GM12878 (cell line): ENCODE results near the gene RPS23. TPM values are rescaled to one million over a fixed set of nuclear protein-coding genes. Genes with fewer than 3 reads are reported as not detected.

ENCODE experiments used
- BCL3 ChIP-seq: IDR thresholded peaks from 2 replicates; pipeline ENCODE4 v1.6.1; 2011; ENCODE audit warnings: borderline replicate concordance, low read depth, mild to moderate bottlenecking, moderate library complexity, low read length; ENCODE audit not compliant: insufficient read depth, poor library complexity, severe bottlenecking
- CHD2 ChIP-seq: IDR thresholded peaks from 2 replicates; pipeline ENCODE4 v1.6.1; 2011; ENCODE audit warnings: low read depth, low read length, improper control_type of control experiment, borderline replicate concordance
- EP300 ChIP-seq, 2 experiments: fragments of 150-350 bp in 1 of 2; IDR thresholded peaks; 2 replicates each; pipeline ENCODE4 v1.6.1; 2011 to 2012; ENCODE audit warnings: low read depth in 2 of 2, low read length in 2 of 2, borderline replicate concordance in 1 of 2, improper control_type of control experiment in 1 of 2, inconsistent platforms in 1 of 2; ENCODE audit not compliant: control insufficient read depth in 1 of 2
- ESRRA ChIP-seq: IDR thresholded peaks from 2 replicates; pipeline ENCODE4 v1.6.1; 2012; ENCODE audit warnings: mild to moderate bottlenecking, low read length, improper control_type of control experiment
- EZH2 ChIP-seq: IDR thresholded peaks from 2 replicates; pipeline ENCODE4 v1.6.1; 2012; ENCODE audit warnings: low read depth, mild to moderate bottlenecking, control low read depth, inconsistent platforms, low read length, borderline replicate concordance; ENCODE audit not compliant: control insufficient read depth
- HCFC1 ChIP-seq: fragments of 150-350 bp; IDR thresholded peaks from 2 replicates; pipeline ENCODE4 v1.6.1; 2014; ENCODE audit warnings: low read length
- HDGF ChIP-seq: fragments of 450-650 bp; IDR thresholded peaks from 2 replicates; pipeline ENCODE4 v1.6.1; 2016; ENCODE audit warnings: antibody characterized with exemption
- IKZF1 ChIP-seq: fragments of 450-650 bp; conservative IDR thresholded peaks from 2 replicates; pipeline ENCODE4 v1.6.1; 2017; ENCODE audit warnings: antibody characterized with exemption, mild to moderate bottlenecking
- KLF5 ChIP-seq: fragments of 450-650 bp; IDR thresholded peaks from 2 replicates; pipeline ENCODE4 v1.6.1; 2014; ENCODE audit warnings: mild to moderate bottlenecking; ENCODE audit not compliant: partially characterized antibody
- MTA3 ChIP-seq: IDR thresholded peaks from 2 replicates; pipeline ENCODE4 v1.6.1; 2012; ENCODE audit warnings: low read length, inconsistent platforms, borderline replicate concordance
- MXI1 ChIP-seq: fragments of 150-350 bp; IDR thresholded peaks from 2 replicates; pipeline ENCODE4 v1.6.1; 2011; ENCODE audit warnings: low read depth, mild to moderate bottlenecking, inconsistent platforms, low read length, improper control_type of control experiment
- NR2C1 ChIP-seq: fragments of 450-650 bp; IDR thresholded peaks from 2 replicates; pipeline ENCODE4 v1.6.1; 2017; ENCODE audit warnings: antibody characterized with exemption, mild to moderate bottlenecking, moderate library complexity
- PAX5 ChIP-seq: IDR thresholded peaks from 2 replicates; pipeline ENCODE4 v1.6.1; 2011; ENCODE audit warnings: low read depth, low read length, borderline replicate concordance
- SMAD5 ChIP-seq: IDR thresholded peaks from 2 replicates; pipeline ENCODE4 v1.6.1; 2016; ENCODE audit warnings: antibody characterized with exemption, low read depth
- SP1 ChIP-seq: IDR thresholded peaks from one replicate; pipeline ENCODE4 v1.6.1; 2011; ENCODE audit warnings: low read depth, low read length
- YY1 ChIP-seq: IDR thresholded peaks from 2 replicates; pipeline ENCODE4 v1.6.1; 2011; ENCODE audit warnings: low read depth, mild to moderate bottlenecking, low read length
- ZNF207 ChIP-seq: fragments of 450-650 bp; IDR thresholded peaks from 2 replicates; pipeline ENCODE4 v1.6.1; 2014; ENCODE audit warnings: antibody characterized with exemption, mild to moderate bottlenecking, borderline replicate concordance
- ZNF384 ChIP-seq: IDR thresholded peaks from 2 replicates; pipeline ENCODE4 v1.6.1; 2012; ENCODE audit warnings: low read depth, mild to moderate bottlenecking, low read length, improper control_type of control experiment, borderline replicate concordance
- ZSCAN29 ChIP-seq: fragments of 450-650 bp; IDR thresholded peaks from 2 replicates; pipeline ENCODE4 v1.6.1; 2017; ENCODE audit warnings: mild to moderate bottlenecking, moderate library complexity
- ZZZ3 ChIP-seq: IDR thresholded peaks from 2 replicates; pipeline ENCODE4 v1.6.1; 2011; ENCODE audit warnings: low read depth; ENCODE audit not compliant: control insufficient read depth, insufficient read length
- polyA plus RNA-seq, 11 experiments: library from polyadenylated mRNA; depleted of rRNA in 4 of 11; unstranded in 6 of 11; stranded (reverse) in 5 of 11; fragments of >200 nt; fragmentation: Nextera tagmentation in 4 of 11; fragmentation: Illumina TruSeq in 1 of 11; extraction: Ambion mirVana in 4 of 11; extraction: Trizol in 1 of 11; gene quantifications; 1 replicate in 1 of 11; 2 replicates in 10 of 11; pipeline versions ENCODE4 v1.2.1 to v1.2.3, GENCODE V29; 2011 to 2016; ENCODE audit warnings: inconsistent platforms in 2 of 11, missing spikeins in 2 of 11, low read depth in 1 of 11
- total RNA-seq, 4 experiments: library from RNA; depleted of rRNA in 3 of 4; stranded (reverse); fragments of >200 nt in 3 of 4; fragmentation: Illumina TruSeq in 1 of 4; extraction: Trizol in 1 of 4; gene quantifications; 2 replicates each; pipeline versions ENCODE4 v1.2.1 to v1.2.3, GENCODE V29; 2013 to 2021
- TF ChIP-seq, protein P1 (sequence below): fragments of 450-650 bp; conservative IDR thresholded peaks from 2 replicates; pipeline ENCODE4 v1.6.1; 2017; ENCODE audit warnings: mild to moderate bottlenecking, moderate library complexity
- TF ChIP-seq, protein P2 (sequence below): fragments of 150-350 bp; IDR thresholded peaks from 2 replicates; pipeline ENCODE4 v1.6.1; 2014; ENCODE audit warnings: mild to moderate bottlenecking, low read depth, low read length
- TF ChIP-seq, protein P3 (sequence below): fragments of 450-650 bp; IDR thresholded peaks from 2 replicates; pipeline ENCODE4 v1.6.1; 2014; ENCODE audit warnings: mild to moderate bottlenecking
- TF ChIP-seq, protein P4 (sequence below): IDR thresholded peaks from 2 replicates; pipeline ENCODE4 v1.6.1; 2011; ENCODE audit warnings: mild to moderate bottlenecking, low read depth, low read length, moderate library complexity; ENCODE audit not compliant: insufficient replicate concordance

Gene RPS23
- total and polyA plus RNA-seq, 10 of the 15 experiments (the other 5 are each of a cell fraction or from before 2014, with no cell fraction given) = 2,489 to 8,145 (median 5,256) TPM

DNA sequence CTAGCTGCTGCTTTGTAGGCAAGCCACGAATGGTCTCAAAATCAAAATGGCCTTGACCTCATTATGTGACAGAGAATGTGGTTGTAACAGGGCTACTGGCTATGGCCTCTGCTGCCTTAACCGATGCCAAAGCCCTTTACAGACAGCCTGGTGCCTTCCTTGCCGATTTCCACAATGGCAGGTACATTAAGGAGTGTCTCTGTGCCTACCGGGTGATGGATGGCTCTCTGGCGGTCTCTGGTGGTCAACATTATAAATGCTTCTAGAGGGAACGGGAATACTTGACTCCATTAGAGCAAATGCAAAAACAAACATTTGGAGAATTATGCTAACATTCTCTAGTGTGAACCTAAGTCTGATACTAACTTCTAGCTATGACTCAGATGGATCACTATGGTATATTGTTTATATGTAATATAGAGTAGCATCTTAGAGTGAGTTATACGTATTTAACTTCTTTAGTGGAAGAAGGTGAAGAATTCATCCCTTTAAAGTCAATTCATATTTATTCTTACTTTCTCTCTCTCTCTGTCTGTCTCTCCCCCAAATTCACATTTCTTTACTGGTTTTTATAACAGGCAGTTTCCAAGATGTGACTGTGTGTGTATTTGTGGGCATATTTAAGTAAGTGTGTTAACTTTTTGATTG, 52.5 kb downstream of the RPS23 start (continued):
- TF ChIP-seq, protein P1, sequence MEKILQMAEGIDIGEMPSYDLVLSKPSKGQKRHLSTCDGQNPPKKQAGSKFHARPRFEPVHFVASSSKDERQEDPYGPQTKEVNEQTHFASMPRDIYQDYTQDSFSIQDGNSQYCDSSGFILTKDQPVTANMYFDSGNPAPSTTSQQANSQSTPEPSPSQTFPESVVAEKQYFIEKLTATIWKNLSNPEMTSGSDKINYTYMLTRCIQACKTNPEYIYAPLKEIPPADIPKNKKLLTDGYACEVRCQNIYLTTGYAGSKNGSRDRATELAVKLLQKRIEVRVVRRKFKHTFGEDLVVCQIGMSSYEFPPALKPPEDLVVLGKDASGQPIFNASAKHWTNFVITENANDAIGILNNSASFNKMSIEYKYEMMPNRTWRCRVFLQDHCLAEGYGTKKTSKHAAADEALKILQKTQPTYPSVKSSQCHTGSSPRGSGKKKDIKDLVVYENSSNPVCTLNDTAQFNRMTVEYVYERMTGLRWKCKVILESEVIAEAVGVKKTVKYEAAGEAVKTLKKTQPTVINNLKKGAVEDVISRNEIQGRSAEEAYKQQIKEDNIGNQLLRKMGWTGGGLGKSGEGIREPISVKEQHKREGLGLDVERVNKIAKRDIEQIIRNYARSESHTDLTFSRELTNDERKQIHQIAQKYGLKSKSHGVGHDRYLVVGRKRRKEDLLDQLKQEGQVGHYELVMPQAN = no peak; the same call in 1 of the 2 replicates
- no peak for TF ChIP-seq ZZZ3
- no peak for TF ChIP-seq HDGF
- TF ChIP-seq SMAD5 = no peak
- TF ChIP-seq PAX5 = no peak
- TF ChIP-seq YY1 = peak; percentile 88
- TF ChIP-seq ESRRA = no peak
- TF ChIP-seq CHD2 = no peak
- TF ChIP-seq ZNF384 = 0 out of 2 replicates have a peak, but pooled peaks have one; percentile 6
- TF ChIP-seq ZSCAN29 = no peak
- no peak for TF ChIP-seq MXI1
- peak; percentile 86 for TF ChIP-seq ZNF207
- no peak for TF ChIP-seq NR2C1
- TF ChIP-seq, protein P2, sequence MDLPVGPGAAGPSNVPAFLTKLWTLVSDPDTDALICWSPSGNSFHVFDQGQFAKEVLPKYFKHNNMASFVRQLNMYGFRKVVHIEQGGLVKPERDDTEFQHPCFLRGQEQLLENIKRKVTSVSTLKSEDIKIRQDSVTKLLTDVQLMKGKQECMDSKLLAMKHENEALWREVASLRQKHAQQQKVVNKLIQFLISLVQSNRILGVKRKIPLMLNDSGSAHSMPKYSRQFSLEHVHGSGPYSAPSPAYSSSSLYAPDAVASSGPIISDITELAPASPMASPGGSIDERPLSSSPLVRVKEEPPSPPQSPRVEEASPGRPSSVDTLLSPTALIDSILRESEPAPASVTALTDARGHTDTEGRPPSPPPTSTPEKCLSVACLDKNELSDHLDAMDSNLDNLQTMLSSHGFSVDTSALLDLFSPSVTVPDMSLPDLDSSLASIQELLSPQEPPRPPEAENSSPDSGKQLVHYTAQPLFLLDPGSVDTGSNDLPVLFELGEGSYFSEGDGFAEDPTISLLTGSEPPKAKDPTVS = no peak
- TF ChIP-seq KLF5 = no peak
- TF ChIP-seq EP300 (IDR thresholded peaks at IDR 0.05; ENCODE audit: borderline replicate concordance in 1 of 2, control insufficient read depth in 1 of 2, low read depth in 2 of 2, low read length in 2 of 2) = no peak
- no peak for TF ChIP-seq EZH2
- 0 out of 2 replicates have a peak, but pooled peaks have one; percentile 15 for TF ChIP-seq IKZF1
- TF ChIP-seq, protein P3, sequence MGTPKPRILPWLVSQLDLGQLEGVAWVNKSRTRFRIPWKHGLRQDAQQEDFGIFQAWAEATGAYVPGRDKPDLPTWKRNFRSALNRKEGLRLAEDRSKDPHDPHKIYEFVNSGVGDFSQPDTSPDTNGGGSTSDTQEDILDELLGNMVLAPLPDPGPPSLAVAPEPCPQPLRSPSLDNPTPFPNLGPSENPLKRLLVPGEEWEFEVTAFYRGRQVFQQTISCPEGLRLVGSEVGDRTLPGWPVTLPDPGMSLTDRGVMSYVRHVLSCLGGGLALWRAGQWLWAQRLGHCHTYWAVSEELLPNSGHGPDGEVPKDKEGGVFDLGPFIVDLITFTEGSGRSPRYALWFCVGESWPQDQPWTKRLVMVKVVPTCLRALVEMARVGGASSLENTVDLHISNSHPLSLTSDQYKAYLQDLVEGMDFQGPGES = no peak
- TF ChIP-seq HCFC1 = no peak
- no peak for TF ChIP-seq SP1
- TF ChIP-seq MTA3 = no peak
- TF ChIP-seq BCL3 = no peak
- TF ChIP-seq, protein P4, sequence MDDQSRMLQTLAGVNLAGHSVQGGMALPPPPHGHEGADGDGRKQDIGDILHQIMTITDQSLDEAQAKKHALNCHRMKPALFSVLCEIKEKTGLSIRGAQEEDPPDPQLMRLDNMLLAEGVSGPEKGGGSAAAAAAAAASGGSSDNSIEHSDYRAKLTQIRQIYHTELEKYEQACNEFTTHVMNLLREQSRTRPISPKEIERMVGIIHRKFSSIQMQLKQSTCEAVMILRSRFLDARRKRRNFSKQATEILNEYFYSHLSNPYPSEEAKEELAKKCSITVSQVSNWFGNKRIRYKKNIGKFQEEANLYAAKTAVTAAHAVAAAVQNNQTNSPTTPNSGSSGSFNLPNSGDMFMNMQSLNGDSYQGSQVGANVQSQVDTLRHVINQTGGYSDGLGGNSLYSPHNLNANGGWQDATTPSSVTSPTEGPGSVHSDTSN = no peak
